PFSK-1 (cell line): Measurements from ENCODE around the gene CAMTA1.

ENCODE experiments used
- FOXP2 ChIP-seq: optimal IDR thresholded peaks from 2 replicates; pipeline ENCODE3; 2011; ENCODE audit warnings: borderline replicate concordance, control low read depth, inconsistent platforms; ENCODE audit not compliant: insufficient read depth; ENCODE audit errors: extremely low read length, extremely low read depth
- POLR2AphosphoS5 ChIP-seq: IDR thresholded peaks from 2 replicates; pipeline ENCODE4 v1.6.1; 2012; ENCODE audit warnings: low read depth, mild to moderate bottlenecking, control low read depth, low read length, moderate library complexity
- SIN3A ChIP-seq: IDR thresholded peaks from 2 replicates; pipeline ENCODE4 v1.6.1; 2012; ENCODE audit warnings: mild to moderate bottlenecking, low read length, moderate library complexity, borderline replicate concordance; ENCODE audit not compliant: insufficient read depth
- TAF1 ChIP-seq: IDR thresholded peaks from 2 replicates; pipeline ENCODE4 v1.6.1; 2012; ENCODE audit warnings: low read length, control low read depth, borderline replicate concordance; ENCODE audit not compliant: insufficient read depth
- TF ChIP-seq, protein P1 (sequence below), 2 experiments: IDR thresholded peaks; 2 replicates each; pipeline versions ENCODE4 v1.6.1 to v1.8.0; 2011 to 2012; ENCODE audit warnings: low read depth in 2 of 2, low read length in 2 of 2, control low read depth in 1 of 2, inconsistent platforms in 1 of 2, mild to moderate bottlenecking in 1 of 2, moderate library complexity in 1 of 2; ENCODE audit not compliant: insufficient read depth in 1 of 2

Gene CAMTA1

DNA sequence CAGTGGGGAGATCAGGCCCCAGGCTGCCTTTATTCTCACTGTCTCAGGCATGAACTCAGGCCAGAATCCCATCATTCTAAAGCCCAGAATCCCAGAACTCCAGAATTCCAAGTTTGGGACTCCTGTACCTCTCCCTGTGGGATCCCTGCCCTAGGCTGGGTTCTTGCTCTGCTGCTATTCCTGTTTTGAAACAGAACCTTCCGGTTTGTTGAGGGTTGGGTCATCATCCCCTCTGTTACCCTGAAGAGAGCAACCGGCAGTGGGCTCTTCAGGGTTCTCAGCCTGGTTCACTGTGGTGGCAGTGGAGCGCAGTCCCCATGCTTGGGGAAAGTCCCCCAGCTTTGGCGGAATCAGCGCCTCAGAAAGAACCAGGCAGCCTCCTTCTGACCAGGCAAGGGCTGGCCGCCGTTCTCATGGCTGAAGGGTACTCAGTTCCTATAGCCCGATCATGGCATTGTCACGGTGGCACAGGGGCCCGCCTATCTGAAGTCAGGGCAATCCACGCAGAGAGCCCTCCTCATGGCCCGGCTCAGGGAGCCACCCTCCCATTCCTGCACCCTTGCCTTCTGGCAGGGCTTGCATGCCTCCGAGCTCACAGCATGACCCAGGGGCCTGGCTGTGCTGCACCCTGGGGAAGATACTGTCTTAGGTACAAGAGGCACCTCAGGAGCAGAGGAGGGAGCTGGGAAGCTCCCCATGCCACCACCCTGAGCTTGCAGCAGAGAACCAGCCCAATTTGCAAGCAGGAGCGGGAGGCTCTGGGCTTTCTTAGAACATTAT, 650.2 kb downstream of the CAMTA1 start:
- TF ChIP-seq SIN3A (no peak), POLR2AphosphoS5 (no peak), FOXP2 (no peak), TAF1 (no peak)
- TF ChIP-seq, protein P1, sequence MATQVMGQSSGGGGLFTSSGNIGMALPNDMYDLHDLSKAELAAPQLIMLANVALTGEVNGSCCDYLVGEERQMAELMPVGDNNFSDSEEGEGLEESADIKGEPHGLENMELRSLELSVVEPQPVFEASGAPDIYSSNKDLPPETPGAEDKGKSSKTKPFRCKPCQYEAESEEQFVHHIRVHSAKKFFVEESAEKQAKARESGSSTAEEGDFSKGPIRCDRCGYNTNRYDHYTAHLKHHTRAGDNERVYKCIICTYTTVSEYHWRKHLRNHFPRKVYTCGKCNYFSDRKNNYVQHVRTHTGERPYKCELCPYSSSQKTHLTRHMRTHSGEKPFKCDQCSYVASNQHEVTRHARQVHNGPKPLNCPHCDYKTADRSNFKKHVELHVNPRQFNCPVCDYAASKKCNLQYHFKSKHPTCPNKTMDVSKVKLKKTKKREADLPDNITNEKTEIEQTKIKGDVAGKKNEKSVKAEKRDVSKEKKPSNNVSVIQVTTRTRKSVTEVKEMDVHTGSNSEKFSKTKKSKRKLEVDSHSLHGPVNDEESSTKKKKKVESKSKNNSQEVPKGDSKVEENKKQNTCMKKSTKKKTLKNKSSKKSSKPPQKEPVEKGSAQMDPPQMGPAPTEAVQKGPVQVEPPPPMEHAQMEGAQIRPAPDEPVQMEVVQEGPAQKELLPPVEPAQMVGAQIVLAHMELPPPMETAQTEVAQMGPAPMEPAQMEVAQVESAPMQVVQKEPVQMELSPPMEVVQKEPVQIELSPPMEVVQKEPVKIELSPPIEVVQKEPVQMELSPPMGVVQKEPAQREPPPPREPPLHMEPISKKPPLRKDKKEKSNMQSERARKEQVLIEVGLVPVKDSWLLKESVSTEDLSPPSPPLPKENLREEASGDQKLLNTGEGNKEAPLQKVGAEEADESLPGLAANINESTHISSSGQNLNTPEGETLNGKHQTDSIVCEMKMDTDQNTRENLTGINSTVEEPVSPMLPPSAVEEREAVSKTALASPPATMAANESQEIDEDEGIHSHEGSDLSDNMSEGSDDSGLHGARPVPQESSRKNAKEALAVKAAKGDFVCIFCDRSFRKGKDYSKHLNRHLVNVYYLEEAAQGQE (IDR thresholded peaks at IDR 0.05; ENCODE audit: insufficient read depth in 1 of 2, low read depth in 2 of 2, low read length in 2 of 2), result no peak

DNA sequence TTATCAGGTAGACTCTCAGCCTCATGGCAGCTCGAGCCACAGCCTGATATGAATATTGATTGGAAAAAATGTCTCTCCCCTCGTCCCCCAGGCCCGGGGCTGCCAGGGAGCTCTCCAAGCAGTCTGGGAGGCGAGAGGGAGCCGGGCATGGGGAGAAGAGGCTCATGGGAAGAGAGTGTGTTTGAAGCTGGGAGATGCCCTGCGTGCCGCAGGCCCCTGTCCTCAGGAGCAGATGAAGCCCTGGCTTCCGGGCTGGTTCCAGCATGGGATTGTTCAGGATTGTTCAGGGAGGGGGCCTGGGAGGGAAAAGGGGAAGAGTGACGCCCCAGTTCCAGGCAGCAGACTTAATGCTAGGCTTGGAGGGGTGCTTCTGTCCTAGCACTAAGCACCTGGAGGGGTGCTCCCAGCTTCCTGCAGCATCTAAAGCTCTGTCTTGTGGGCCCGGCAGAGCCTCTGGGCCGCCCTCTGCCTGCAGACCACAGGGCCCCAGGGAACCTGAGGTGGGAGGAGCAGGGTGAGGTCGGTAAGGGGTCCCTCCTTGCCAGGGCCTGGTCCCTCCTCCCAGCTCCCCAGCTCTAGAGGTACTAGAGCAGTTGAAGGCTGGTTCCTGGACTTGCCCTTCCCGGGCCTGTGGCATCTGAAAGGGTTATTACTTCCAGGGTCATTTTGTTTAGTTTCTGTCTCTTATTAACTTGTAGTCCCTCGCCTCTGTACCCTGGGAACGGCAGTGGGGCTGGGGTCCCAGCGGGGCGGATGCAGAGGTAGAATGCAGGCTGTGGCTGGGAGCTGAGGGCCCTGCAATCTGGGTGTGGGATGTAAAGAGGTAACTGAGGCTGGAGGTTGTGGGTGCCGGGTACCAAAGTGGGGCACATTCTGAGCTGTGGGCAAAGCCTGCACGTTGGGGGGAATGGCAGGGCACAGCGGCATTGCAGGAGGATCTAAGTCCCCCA, 651.1 kb downstream of the CAMTA1 start:
- TF ChIP-seq FOXP2 (no peak), POLR2AphosphoS5 (no peak), TAF1 (no peak), SIN3A (no peak)
- TF ChIP-seq, protein P1 (IDR thresholded peaks at IDR 0.05; ENCODE audit: insufficient read depth in 1 of 2, low read depth in 2 of 2, low read length in 2 of 2), result no peak

DNA sequence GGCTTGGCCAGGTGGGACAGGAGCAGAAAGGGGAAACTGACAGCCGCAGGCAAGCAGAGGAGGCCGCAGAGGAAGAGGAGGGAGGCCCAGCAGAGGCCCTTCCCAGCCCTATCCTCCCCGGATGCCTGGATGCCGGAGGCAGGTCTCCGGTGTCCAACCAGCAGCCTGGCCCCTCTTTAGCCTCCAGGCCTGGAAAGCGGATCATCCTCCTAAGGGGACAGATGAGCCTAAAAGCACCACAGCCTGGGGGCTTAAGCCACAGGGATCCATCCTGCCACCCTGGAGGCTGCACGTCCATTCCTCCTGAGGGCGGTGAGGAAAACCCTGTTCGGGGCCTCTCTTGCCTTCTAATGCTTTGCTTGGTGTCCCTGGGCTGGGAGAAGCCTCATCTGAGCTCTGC, 651.8 kb downstream of the CAMTA1 start:
- TF ChIP-seq SIN3A (no peak), TAF1 (no peak), FOXP2 (no peak)
- TF ChIP-seq, protein P1 (IDR thresholded peaks at IDR 0.05; ENCODE audit: insufficient read depth in 1 of 2, low read depth in 2 of 2, low read length in 2 of 2), result no peak

DNA sequence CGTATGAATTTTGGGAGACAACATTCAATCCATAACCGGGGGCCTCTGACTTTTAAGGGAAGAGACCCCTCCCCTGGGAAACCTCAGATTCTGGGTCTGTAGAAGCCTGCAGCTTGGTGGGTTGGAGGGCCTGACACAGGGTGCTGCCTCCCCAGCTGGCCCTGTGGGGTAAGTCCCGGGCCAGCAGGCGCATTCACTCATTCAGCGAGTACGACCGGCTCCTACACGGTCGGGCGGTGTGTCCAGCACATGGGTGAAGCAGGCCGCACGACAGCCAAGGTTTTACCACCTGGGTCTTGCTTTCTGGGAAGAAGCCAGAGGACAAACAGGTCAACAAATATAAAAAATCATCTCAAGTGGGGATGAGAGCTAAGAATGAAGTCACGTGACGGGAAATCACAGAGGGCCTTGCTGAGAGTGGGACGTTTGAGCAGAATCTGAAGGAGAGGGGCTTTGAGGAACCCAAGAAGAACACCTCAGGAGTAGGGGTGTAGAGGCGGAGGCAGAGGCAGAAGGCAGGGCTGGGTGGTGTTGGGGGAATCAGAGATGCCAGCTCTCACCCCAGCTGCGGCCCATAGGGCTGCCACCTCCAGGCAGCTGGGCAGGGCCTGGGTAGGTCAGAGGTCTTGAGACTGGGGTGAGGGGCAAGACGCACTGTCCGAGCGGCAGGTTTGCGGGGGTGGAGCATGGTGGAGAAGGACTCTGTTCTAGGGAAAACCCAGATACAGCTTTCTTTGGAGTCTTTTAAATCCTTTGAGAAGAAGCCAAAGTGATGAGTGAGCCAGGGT, 652.5 kb downstream of the CAMTA1 start:
- TF ChIP-seq, protein P1 (IDR thresholded peaks at IDR 0.05; ENCODE audit: insufficient read depth in 1 of 2, low read depth in 2 of 2, low read length in 2 of 2), result no peak
- no peak for TF ChIP-seq FOXP2
- TF ChIP-seq SIN3A, result no peak
- TF ChIP-seq POLR2AphosphoS5, result no peak
- TF ChIP-seq TAF1, result no peak
